Activated gamma-delta T cell (primary cell): ENCODE data around the gene CCDC39.
"Not testable (repeated sequence)": the region's sequence is repeated elsewhere in the genome, so short reads cannot be mapped to it uniquely, and the experiment has no call there.

Experiments
- DNase-seq: peaks from one replicate; lab custom pipeline; 2025; lab: John Stamatoyannopoulos, UW

CCDC39 gene

DNA sequence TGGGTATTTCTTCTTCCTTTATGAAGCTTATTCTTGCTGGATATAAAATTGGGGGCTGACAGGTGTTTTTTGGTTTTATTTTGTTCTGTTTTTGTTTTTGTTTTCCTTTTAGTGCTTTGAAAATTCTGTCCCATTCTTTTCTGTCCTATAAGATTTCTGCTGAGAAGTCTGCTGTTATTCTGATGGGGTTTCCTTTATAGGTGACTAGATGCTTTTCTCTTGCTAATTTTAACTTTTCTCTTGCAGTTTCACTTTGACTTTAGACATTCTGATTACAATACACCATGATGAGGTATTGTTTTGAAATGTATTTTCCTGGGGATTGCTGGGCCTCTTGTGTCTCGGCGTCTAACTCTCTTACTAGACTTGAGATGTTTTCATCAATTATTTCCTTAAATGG is 54.6 kb downstream of the CCDC39 start:
- no peak for DNase-seq

DNA sequence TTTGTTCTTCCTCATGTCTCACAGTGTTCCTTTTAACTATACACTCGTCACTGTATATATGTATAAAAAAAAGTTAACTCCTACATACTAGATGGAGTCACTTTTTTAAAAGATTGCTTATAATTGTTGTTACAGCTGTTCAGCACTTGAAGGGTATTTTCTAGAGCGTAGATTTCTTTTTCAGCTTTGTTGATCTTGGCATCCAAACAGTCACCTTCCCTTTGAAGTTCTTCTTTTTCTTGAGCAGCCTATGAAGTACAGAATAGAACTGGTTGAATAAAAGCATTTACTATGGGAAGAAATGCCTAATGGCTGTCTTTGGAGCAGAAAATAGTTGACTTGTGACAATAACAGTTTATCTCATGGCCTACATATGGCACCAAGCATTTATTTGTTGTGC is 59.6 kb downstream of the CCDC39 start:
- no peak for DNase-seq

DNA sequence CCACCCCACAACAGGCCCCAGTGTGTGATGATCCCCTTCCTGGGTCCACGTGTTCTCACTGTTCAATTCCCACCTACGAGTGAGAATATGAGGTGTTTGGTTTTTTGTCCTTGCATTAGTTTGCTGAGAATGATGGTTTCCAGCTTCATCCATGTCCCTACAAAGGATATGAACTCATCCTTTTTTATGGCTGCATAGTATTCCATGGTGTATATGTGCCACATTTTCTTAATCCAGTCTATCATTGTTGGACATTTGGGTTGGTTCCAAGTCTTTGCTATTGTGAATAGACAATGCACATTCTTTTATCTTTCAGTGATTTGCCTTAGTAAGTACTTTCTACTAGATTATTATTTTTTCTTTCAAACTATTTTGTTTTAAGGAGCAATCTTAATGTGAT is 60.7 kb downstream of the CCDC39 start:
- DNase-seq = not testable (repeated sequence)

DNA sequence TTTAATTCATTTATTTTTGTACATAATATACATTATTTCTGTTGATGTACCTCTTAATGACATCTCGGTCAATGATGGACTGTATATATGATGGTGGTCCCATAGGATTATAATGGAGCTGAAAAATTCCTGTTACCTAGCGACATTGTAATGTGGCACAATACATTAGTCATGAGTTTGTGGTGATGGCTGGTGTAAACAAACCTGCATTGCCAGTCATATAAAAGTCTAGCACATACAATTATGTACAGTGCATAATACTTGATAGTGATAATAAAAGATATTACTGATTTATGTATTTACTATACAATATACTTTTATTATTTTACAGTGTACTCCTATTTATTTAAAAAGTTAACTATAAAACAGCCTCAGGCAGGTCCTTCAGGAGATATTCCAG is 62.2 kb downstream of the CCDC39 start:
- DNase-seq = no peak

DNA sequence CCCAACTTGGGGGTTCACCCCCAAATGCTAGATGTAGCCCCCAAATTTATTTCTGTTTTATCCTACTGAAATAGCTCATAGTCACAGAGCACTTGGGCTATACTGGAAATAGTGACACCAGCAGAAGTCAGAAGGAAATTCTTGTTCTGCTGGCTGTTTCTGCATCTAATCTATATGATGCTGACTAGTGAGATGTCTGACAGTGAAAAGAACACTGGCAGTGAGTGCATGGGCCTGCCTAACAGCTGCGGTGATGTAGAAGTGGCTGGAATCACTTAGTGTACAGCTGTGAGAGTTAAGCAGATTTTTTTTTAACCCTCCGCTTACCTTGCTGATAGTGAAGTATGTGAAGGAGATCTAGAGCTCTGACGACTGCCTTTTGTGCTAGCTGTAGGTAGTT is 63.3 kb downstream of the CCDC39 start:
- DNase-seq = no peak

DNA sequence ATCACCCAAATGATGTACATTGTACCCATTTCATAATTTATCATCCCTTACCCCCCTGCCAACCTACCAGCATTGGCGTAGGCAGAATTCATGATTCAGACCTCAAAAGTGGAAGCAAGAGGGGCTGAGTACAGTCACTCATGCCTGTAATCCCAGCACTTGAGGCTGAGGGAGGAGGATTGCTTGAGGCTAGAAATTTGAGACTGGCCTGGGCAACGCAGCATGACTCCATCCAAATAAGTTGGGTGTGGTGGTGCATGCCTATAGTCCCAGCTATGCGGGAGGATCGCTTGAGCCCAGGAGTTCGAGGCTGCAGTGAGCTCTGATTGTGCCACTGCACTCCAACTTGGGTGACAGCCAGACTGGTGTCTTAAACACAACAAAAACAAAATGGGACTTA is 66.9 kb downstream of the CCDC39 start:
- DNase-seq = no peak

DNA sequence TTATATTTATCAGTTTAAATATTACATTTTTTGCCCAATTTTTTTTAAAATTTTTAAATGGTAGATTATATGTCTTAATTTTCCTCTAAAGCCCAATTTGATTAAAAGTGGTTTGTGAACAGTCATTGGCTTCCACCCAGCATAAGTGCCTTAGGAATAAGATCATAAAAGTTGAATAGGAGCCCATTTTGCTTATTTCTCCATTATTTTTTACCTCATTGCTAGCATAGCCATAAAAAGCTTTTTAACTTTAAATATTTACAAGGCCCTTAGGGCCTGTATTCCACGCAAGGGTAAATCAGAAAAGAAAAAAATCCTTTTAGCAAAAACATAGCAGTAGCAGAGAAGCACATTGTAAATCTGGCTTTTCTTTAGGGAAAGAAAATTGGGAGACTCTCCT is 68.3 kb downstream of the CCDC39 start:
- DNase-seq = no peak

DNA sequence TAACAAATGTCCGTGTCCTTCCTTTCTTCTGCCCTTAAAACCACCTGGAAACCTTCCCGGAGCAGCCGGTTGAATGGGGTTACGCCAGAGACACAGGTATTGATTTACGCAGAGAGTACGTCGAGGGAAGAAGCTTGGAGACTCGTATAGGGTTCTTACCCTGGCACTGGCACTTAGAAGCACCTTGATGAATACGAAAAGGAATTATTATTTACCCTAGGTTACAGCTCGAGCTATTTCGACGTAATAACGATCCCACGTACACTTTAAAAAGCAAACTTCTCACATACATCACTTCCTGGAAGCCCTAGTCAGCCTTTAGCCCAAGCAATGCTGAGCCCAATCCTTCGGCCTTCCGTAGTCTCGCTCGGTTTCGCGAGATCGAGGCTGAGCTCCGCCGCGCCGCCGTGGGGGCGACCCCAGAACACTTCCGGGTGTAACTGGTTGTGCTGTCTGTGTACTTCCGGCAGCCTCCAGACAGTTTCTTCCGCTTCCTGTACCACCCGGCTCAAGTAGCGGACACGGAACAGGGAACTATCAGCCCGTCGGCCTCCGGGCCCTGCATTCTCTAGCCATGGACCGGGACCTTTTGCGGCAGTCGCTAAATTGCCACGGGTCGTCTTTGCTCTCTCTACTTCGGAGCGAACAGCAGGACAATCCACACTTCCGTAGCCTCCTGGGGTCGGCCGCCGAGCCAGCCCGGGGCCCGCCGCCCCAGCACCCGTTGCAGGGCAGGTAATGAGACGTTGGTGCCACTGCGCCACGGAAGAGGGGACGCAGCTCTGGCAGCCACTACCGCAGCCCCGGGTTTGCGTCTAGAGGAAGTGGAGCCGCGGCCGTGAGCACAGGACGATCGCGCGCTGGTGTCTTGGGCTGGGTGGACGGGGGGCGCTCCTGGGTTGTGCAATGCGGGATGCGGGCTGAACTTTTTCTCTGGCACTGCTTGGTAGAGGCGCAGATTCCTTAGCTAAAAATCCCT is 77.3 kb downstream of the CCDC39 start, which contains the start of gene TTC14:
TTC14 (plus strand) TSS at position 476 of the 979 bp plus-strand sequence; CDS start at position 575, 99 bp downstream.
- DNase-seq = peak; percentile 80

DNA sequence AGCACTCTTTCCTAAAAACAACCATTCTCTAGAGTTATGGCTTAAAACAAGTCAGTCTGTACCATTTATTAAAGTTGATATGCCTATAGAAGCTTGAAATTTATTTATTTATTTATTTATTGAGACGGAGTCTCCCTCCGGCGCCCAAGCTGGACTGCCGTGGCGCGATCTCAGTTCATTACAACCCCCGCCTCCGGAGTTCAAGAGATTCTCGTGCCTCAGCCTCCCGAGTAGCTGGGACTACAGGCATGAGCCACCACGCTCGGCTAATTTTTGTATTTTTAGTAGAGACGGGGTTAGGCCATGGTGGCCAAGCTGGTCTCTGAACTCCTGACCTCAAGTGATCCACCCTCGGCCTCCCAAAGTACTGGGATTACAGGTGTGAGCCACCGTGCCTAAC is 78.8 kb downstream of the CCDC39 start:
- no peak for DNase-seq

DNA sequence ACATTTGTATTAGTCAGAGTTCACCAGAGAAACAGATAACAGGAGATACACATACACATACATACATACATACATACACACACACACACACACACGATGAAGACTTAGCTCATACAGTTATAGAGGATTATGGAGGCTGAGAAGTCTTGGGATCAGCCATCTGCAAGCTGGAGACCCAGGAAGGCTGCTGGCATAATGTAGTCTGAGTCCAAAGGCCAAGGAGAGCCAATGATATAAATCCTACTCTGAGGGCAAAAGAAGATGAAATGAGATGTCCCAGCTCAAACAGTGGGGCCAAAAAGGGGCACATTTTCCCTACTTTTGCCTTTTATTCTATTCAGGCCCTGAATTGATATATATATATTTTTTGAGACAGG is 83.7 kb downstream of the CCDC39 start:
- no peak for DNase-seq

DNA sequence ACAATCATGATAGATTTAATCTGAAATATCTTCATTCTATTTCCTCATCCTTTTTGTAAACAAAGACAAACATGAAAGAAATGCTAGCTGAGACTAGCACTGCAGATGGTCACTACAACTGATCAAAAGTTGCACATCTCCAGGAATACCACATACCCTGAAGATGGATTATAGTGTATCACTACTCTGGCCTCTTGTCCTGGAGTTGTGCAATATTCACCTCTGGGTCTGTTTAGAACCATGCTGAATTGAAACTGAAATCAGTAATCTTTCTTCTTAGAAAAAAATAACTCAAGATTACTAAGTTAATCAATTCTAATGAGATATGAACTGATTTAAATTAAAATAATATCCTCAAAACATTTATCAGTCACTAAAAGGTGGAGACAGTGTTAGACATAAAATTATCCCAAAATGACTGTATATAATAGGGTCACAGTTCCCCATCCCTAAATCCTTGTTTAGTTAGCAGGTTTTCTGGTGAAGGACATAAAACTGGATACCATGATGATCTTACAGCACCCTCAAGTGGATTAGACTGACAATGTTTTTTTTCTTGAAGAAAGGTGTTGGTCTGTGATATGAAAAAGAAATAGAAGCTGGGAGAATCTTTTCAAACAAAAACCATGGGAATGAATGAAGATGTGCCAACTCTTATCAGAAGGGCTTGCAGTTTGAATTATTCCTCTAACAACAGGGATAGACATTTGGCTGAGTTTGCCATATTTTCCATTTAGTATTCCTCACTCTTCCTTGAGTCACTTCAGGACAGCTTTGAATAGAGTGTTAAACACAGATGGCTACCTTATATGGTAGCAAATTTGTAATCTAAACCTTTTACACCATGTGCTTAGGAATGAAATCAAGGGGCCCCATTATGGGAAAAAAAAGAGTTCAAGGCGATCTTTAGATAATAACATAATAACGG is 84.4 kb downstream of the CCDC39 start:
- DNase-seq = no peak

DNA sequence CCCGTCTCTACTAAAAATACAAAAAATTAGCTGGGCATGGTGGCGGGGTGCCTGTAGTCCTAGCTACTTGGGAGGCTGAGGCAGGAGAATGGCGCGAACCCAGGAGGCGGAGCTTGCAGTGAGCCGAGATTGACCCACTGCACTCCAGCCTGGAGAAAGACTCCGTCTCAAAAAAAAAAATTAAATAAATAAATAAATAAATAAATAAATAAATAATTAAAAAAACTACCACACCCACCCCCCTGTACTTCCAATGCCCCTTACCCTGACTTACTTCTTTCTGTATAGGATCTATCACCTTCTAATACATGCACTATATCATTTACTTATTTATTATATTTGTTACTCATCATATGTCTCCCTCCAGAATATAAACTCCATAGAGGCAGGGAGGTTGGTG is 85.7 kb downstream of the CCDC39 start:
- not testable (repeated sequence) for DNase-seq

DNA sequence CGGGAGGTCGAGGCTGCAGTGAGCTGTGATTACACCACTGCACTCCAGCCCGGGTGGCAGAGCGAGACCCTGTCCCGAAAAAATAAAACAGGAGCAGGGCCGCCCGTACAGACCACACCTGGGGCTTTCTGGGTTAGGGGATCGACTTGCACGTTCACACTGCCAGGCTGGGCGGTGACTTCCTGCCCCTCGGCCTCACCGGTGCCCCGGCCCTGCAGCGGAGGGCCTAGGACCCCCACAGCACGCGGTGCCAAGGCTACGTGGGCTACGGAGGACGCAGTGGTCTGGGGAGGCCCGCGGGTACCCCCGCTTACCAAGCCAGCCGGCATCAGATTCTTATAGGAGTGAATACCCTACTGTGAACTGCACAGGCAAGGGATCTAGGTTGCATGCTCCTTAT is 88.9 kb downstream of the CCDC39 start:
- no peak for DNase-seq

DNA sequence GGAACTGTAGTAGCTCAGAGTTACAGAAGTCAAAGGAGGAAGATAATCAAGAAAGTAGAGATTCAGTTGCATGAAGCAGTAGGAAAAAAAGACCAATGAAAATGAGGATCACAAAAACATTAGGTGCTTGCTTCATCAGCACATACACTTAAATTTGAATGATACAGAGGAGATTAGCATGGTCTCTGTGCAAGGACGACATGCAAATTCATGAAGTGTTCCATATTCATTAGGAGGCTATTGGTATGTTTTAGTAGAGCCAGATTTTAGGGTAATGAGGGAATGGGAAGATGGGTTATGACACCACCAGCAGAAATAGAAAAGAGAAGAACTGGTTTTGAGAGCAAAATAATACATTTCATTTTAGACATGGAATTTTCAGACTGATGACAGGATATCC is 98.4 kb downstream of the CCDC39 start:
- no peak for DNase-seq

DNA sequence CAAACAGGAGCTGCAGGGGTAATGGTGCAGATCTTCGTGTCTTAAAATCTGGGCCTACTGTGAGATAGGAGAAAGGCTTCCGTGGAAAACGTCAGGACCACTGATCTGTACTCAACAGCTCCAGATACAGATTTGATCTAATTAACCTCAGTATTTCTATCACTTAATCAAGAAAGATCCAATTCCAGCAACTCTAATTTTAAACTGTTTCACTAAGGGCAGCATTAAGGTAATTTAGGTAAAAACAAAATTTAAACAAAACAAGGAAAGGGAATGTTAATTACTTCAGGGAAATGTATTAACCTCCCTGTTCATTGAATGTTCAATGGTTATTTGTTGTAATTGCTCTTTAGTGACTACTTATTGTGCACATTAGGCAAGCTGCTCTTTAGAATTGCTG is 103.7 kb downstream of the CCDC39 start:
- no peak for DNase-seq

DNA sequence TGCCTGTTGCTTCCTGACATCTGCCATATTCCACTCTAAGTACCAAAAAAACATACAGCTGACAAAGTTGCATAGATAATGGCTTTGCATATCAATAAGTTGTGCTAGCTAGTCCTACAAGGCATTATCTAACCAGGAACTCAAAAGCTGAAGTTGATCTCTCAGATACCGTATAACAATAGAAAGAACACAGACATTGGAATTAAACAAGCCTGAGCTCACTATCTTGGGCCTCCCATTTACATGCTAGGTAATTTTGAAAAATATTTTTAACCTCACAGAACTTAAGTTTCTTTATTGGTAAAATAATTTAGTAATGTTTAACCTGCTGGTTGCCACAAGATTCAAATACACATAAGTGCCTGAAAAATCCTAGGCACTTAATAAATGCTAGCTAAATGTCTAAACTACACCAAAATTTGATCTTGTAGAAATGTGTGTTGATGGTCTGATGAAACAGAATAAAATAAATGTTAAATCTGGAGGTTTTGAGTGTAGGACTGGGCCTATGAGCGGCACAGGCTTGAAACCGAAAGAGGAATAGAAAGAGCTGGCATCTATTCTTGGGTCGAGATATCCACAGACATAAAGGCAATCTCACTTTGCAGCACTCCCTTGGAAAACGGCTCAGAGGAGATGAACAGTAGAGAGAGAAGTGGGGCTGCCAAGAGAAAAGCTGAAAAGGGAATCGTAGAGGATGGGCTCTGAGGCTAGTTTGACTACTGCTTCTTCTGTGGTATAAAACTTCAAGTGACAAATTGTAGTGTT is 107.3 kb downstream of the CCDC39 start:
- no peak for DNase-seq

DNA sequence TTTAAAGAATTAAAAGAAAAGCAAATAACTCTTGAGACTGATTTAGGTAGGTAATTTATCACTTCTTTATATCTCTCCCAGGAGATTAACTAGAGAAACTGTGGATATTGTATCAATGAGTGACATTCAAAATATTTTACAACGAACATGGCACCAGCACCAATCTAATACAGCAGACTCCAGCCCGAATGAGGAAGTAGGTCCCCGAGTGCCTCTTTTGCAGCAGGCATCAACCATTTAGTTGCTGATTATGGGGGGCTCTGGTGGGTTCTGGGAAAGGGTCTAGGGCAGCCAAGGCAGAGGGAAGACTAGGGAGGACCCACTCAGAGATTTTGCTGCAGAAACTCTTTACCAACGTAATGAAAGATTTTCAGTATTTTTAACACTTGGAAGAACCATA is 109.1 kb downstream of the CCDC39 start:
- no peak for DNase-seq

DNA sequence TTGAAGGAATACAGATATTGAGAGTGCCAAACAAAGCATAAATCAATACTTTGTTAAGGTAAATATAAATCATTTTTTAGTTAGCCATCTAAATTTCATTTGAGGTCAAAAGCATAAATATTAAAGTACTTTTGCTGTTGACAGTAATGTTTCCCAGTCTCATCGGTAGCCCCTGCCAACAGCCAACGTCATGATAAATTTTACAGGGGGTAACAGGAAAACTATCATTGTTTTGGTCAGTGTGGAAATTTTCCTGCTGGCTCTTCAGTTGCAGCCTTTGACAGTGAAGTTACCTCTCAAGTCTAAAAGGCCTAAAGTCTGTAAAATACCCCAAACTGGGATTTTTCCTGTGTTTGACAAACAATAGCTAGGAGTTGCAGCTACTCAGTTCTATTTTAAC is 114.6 kb downstream of the CCDC39 start:
- no peak for DNase-seq
